ENCODE results near the gene NDUFS4.

DNA sequence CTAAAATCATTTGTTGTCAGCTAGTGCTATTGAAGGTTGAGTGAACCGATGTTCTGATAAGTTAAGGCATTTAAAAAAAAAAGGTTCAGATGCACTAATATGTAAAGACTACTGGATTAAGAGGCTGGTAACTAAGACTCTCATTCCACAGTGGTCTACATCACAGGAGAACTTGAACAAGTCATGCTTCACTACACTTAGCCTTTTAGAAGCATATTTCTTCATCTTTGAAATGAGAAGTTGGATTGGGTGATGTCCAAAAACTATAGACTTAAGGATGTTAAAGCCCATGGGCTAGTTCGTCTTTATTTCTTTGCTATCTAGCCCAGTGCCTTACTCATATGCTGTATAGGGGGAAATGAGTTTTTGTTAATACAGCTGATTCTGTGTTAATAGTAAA is 107.2 kb downstream of the NDUFS4 start:
- TF ChIP-seq, protein P1, sequence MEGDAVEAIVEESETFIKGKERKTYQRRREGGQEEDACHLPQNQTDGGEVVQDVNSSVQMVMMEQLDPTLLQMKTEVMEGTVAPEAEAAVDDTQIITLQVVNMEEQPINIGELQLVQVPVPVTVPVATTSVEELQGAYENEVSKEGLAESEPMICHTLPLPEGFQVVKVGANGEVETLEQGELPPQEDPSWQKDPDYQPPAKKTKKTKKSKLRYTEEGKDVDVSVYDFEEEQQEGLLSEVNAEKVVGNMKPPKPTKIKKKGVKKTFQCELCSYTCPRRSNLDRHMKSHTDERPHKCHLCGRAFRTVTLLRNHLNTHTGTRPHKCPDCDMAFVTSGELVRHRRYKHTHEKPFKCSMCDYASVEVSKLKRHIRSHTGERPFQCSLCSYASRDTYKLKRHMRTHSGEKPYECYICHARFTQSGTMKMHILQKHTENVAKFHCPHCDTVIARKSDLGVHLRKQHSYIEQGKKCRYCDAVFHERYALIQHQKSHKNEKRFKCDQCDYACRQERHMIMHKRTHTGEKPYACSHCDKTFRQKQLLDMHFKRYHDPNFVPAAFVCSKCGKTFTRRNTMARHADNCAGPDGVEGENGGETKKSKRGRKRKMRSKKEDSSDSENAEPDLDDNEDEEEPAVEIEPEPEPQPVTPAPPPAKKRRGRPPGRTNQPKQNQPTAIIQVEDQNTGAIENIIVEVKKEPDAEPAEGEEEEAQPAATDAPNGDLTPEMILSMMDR (IDR thresholded peaks at IDR 0.05) = no peak
- TF ChIP-seq POLR2A (IDR thresholded peaks at IDR 0.05) = no peak

Data from sigmoid colon (tissue), 3 donors.